SK-N-SH (cell line): ENCODE results near the gene GRIP1. TPM values are rescaled to one million over a fixed set of nuclear protein-coding genes. Genes with fewer than 3 reads are reported as not detected.

Experiments
- CTCF ChIA-PET: fragments of 300-600, 350-600 bp; formaldehyde crosslinking; extraction: SDS; loops from one replicate; lab custom pipeline; 2021; lab: Yijun Ruan, JAX
- POLR2A ChIA-PET: fragments of 350-600 bp; sonication (Branson Sonifier 250); formaldehyde crosslinking; extraction: SDS; loops from one replicate; lab custom pipeline; 2020; ENCODE audit warnings: antibody characterized with exemption, inconsistent platforms; lab: Yijun Ruan, JAX
- DNase-seq: peaks from one replicate; pipeline ENCODE4 v3.0.0; 2012
- H2AFZ ChIP-seq: fragments of 200-600 bp; sonication (generic); 2 replicates; pipeline ENCODE4 v1.8.1; 2016; ENCODE audit warnings: antibody characterized with exemption, mild to moderate bottlenecking, low read depth
- H3F3A ChIP-seq: fragments of 200-600 bp; sonication (generic); replicated peaks from 2 replicates; pipeline ENCODE3; 2016; ENCODE audit warnings: antibody characterized with exemption, mild to moderate bottlenecking; ENCODE audit not compliant: insufficient read depth
- H3K27ac ChIP-seq, 2 experiments: fragments of 200-500 bp in 1 of 2; fragments of 200-600 bp in 1 of 2; sonication (Bioruptor generic) in 1 of 2; sonication (generic), shearing (Covaris generic) in 1 of 2; 2 replicates each; pipeline versions ENCODE4 v1.5.1 to v1.6.1; 2014 to 2016; ENCODE audit warnings: low read depth in 2 of 2, inconsistent platforms in 1 of 2, low read length in 1 of 2, mild to moderate bottlenecking in 1 of 2, mixed read lengths in 1 of 2
- H3K27me3 ChIP-seq: fragments of 200-600 bp; sonication (generic), shearing (Covaris generic); 2 replicates; pipeline ENCODE4 v1.6.1; 2016; ENCODE audit warnings: mixed run types; ENCODE audit not compliant: insufficient read depth
- H3K36me3 ChIP-seq, 2 experiments: fragments of 200-500 bp in 1 of 2; fragments of 200-600 bp in 1 of 2; sonication (Bioruptor generic) in 1 of 2; sonication (generic) in 1 of 2; replicated peaks in 1 of 2; 2 replicates each; pipeline versions ENCODE3 to v1.5.1; 2014 to 2016; ENCODE audit warnings: low read length in 1 of 2, mild to moderate bottlenecking in 1 of 2; ENCODE audit not compliant: insufficient read depth in 2 of 2, control insufficient read depth in 1 of 2
- H3K4me1 ChIP-seq, 2 experiments: fragments of 200-500 bp in 1 of 2; fragments of 200-600 bp in 1 of 2; sonication (Bioruptor generic) in 1 of 2; sonication (generic), shearing (Covaris generic) in 1 of 2; 2 replicates each; pipeline versions ENCODE4 v1.5.1 to v1.6.1; 2014 to 2016; ENCODE audit warnings: low read depth in 1 of 2, low read length in 1 of 2, mixed run types in 1 of 2; ENCODE audit not compliant: insufficient read depth in 2 of 2, control insufficient read depth in 1 of 2
- H3K4me2 ChIP-seq: fragments of 200-600 bp; sonication (generic), shearing (Covaris generic); 2 replicates; pipeline ENCODE4 v1.6.1; 2017; ENCODE audit warnings: mixed run types
- H3K4me3 ChIP-seq, 2 experiments: fragments of 200-500 bp in 1 of 2; fragments of 200-600 bp in 1 of 2; sonication (Bioruptor generic) in 1 of 2; sonication (generic), shearing (Covaris generic) in 1 of 2; 2 replicates each; pipeline versions ENCODE4 v1.5.1 to v1.8.1; 2014 to 2016; ENCODE audit warnings: low read depth in 2 of 2, inconsistent platforms in 1 of 2, low read length in 1 of 2, mild to moderate bottlenecking in 1 of 2, mixed read lengths in 1 of 2, moderate library complexity in 1 of 2
- H3K79me2 ChIP-seq: fragments of 200-600 bp; sonication (generic); 2 replicates; pipeline ENCODE4 v1.8.1; 2017; ENCODE audit warnings: mild to moderate bottlenecking; ENCODE audit not compliant: insufficient read depth
- H3K9ac ChIP-seq: fragments of 200-600 bp; sonication (generic); 2 replicates; pipeline ENCODE4 v1.6.1; 2017; ENCODE audit warnings: mixed run types
- H3K9me2 ChIP-seq: fragments of 200-600 bp; sonication (generic); 2 replicates; pipeline ENCODE4 v1.6.1; 2017; ENCODE audit warnings: mixed run types
- H3K9me3 ChIP-seq: fragments of 200-600 bp; sonication (generic); 2 replicates; pipeline ENCODE4 v1.6.1; 2017; ENCODE audit warnings: mixed run types, mild to moderate bottlenecking, moderate library complexity
- H4K20me1 ChIP-seq: fragments of 200-600 bp; sonication (generic); 2 replicates; pipeline ENCODE4 v1.6.1; 2017; ENCODE audit warnings: mild to moderate bottlenecking, mixed run types; ENCODE audit not compliant: insufficient read depth
- CHD2 ChIP-seq: fragments of 150-350 bp; IDR thresholded peaks from 2 replicates; pipeline ENCODE4 v1.6.1; 2018; ENCODE audit warnings: low read length; ENCODE audit not compliant: partially characterized antibody
- EZH2phosphoT487 ChIP-seq: fragments of 200-600 bp; sonication (generic); IDR thresholded peaks from 2 replicates; pipeline ENCODE4 v1.6.1; 2017; ENCODE audit warnings: low read depth, mixed run types, mild to moderate bottlenecking, antibody characterized with exemption, moderate library complexity, borderline replicate concordance
- FOSL2 ChIP-seq: IDR thresholded peaks from 2 replicates; pipeline ENCODE4 v1.4.0; 2012; ENCODE audit warnings: low read depth, mild to moderate bottlenecking, moderate library complexity, borderline replicate concordance
- FOXM1 ChIP-seq: IDR thresholded peaks from 2 replicates; pipeline ENCODE4 v1.4.0; 2012; ENCODE audit warnings: low read depth, mild to moderate bottlenecking
- MEF2A ChIP-seq: IDR thresholded peaks from 2 replicates; pipeline ENCODE4 v1.4.0; 2012; ENCODE audit warnings: low read depth, borderline replicate concordance
- PBX3 ChIP-seq: IDR thresholded peaks from 2 replicates; pipeline ENCODE4; 2012
- POLR2AphosphoS5 ChIP-seq: IDR thresholded peaks from 2 replicates; pipeline ENCODE4 v1.6.1; 2012; ENCODE audit warnings: low read depth, low read length
- RAD21 ChIP-seq: IDR thresholded peaks from 2 replicates; pipeline ENCODE4 v1.6.1; 2012; ENCODE audit warnings: mild to moderate bottlenecking, low read length
- RFX5 ChIP-seq: IDR thresholded peaks from 2 replicates; pipeline ENCODE4 v1.6.1; 2012; ENCODE audit warnings: mild to moderate bottlenecking, improper control_type of control experiment, low read length
- RXRA ChIP-seq: IDR thresholded peaks from 2 replicates; pipeline ENCODE4 v1.4.0; 2012; ENCODE audit warnings: low read depth, mild to moderate bottlenecking, borderline replicate concordance
- TAF1 ChIP-seq: IDR thresholded peaks from 2 replicates; pipeline ENCODE4 v1.6.1; 2012; ENCODE audit warnings: low read depth, mild to moderate bottlenecking, low read length, moderate library complexity, borderline replicate concordance
- WGBS: methylation state at CpG from one replicate; pipeline ENCODE4 v1.1.6; 2017; ENCODE audit warnings: low lambda C conversion rate; 5-methylcytosine and 5-hydroxymethylcytosine counted together
- polyA plus RNA-seq, 3 experiments: library from polyadenylated mRNA; depleted of rRNA; stranded (reverse); fragments of >200 nt; gene quantifications; 2 replicates each; pipeline ENCODE4 v1.2.3, GENCODE V29; 2012
- TF ChIP-seq, protein P1 (sequence below): IDR thresholded peaks from 2 replicates; pipeline ENCODE4 v1.4.0; 2012; ENCODE audit warnings: low read depth, borderline replicate concordance
- TF ChIP-seq, protein P2 (sequence below): IDR thresholded peaks from 2 replicates; pipeline ENCODE4 v1.6.1; 2012; ENCODE audit warnings: mild to moderate bottlenecking, low read depth, low read length, moderate library complexity

The GRIP1 gene
- polyA plus RNA-seq, 1 of the 3 experiments (the other 2 are of a cell fraction) = 0.07 TPM

DNA sequence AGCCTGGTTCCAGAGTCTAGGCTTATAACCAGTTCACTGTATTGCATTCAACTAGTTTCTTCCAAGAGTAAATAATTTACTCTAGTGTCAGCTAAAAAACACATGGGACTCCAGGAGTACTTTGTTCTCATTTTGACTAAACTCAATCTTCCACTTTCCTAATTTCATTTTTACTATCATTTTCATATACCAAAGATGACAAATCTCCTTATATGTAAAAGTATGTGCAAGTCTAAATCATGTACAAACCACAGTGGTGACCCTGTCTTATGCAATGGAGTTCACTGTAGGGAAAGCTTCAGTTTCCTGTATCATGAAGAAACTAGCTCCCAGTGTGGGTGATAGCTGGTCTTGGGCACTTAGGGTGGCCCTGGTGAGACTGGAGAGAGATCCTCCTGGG lies 225.0 kb downstream of the GRIP1 start:
- H4K20me1 ChIP-seq = no peaks in the 10 kb centered on the region
- POLR2A ChIA-PET = no interaction called here
- H3K27ac ChIP-seq = no peak overlapping the region
- DNase-seq = no peak
- peaks cover 5% of the 10 kb centered on the region; the same call in 1 of the 2 replicates for H3K27me3 ChIP-seq
- H3K9ac ChIP-seq = no peak overlapping the region
- CTCF ChIA-PET = no interaction called here
- no peaks in the 10 kb centered on the region for H3K9me2 ChIP-seq
- H3K79me2 ChIP-seq = no peaks in the 10 kb centered on the region
- H2AFZ ChIP-seq = no peak overlapping the region
- no peak overlapping the region for H3K4me2 ChIP-seq
- H3K36me3 ChIP-seq = no peaks in the 10 kb centered on the region
- H3K9me3 ChIP-seq = no peaks in the 10 kb centered on the region
- TF ChIP-seq FOSL2 (no peak), RFX5 (no peak), CHD2 (no peak), TAF1 (no peak)
- TF ChIP-seq, all 33 proteins: peak for 0
- no peaks in the 10 kb centered on the region for H3F3A ChIP-seq
- no peak overlapping the region for H3K4me3 ChIP-seq
- no peaks in the 10 kb centered on the region for H3K4me1 ChIP-seq

- no peak for DNase-seq
- no peaks in the 10 kb centered on the region for H3K4me1 ChIP-seq
- H3K9me3 ChIP-seq = no peaks in the 10 kb centered on the region
- H3K27me3 ChIP-seq = peaks cover 5% of the 10 kb centered on the region; the same call in 1 of the 2 replicates
- H3K4me3 ChIP-seq = no peak overlapping the region
- no peak overlapping the region for H2AFZ ChIP-seq
- 39% methylated on average over 4 of the region's 4 CpGs for WGBS
- H4K20me1 ChIP-seq = no peaks in the 10 kb centered on the region
- CTCF ChIA-PET = no interaction called here
- no peaks in the 10 kb centered on the region for H3K79me2 ChIP-seq
- no peak overlapping the region for H3K27ac ChIP-seq
- POLR2A ChIA-PET = no interaction called here
- H3F3A ChIP-seq = no peaks in the 10 kb centered on the region
- H3K9me2 ChIP-seq = no peaks in the 10 kb centered on the region
- TF ChIP-seq RAD21 = no peak
- TF ChIP-seq, protein P1, sequence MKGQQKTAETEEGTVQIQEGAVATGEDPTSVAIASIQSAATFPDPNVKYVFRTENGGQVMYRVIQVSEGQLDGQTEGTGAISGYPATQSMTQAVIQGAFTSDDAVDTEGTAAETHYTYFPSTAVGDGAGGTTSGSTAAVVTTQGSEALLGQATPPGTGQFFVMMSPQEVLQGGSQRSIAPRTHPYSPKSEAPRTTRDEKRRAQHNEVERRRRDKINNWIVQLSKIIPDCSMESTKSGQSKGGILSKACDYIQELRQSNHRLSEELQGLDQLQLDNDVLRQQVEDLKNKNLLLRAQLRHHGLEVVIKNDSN = no peak
- no peak for TF ChIP-seq MEF2A
- no peak for TF ChIP-seq RXRA
- TF ChIP-seq CHD2 = no peak
- no peak for TF ChIP-seq FOXM1
- no peak for TF ChIP-seq RFX5
- no peak for TF ChIP-seq EZH2phosphoT487
- no peak for TF ChIP-seq PBX3
- no peak for TF ChIP-seq POLR2AphosphoS5
- no peak for TF ChIP-seq TAF1
- TF ChIP-seq, protein P2, sequence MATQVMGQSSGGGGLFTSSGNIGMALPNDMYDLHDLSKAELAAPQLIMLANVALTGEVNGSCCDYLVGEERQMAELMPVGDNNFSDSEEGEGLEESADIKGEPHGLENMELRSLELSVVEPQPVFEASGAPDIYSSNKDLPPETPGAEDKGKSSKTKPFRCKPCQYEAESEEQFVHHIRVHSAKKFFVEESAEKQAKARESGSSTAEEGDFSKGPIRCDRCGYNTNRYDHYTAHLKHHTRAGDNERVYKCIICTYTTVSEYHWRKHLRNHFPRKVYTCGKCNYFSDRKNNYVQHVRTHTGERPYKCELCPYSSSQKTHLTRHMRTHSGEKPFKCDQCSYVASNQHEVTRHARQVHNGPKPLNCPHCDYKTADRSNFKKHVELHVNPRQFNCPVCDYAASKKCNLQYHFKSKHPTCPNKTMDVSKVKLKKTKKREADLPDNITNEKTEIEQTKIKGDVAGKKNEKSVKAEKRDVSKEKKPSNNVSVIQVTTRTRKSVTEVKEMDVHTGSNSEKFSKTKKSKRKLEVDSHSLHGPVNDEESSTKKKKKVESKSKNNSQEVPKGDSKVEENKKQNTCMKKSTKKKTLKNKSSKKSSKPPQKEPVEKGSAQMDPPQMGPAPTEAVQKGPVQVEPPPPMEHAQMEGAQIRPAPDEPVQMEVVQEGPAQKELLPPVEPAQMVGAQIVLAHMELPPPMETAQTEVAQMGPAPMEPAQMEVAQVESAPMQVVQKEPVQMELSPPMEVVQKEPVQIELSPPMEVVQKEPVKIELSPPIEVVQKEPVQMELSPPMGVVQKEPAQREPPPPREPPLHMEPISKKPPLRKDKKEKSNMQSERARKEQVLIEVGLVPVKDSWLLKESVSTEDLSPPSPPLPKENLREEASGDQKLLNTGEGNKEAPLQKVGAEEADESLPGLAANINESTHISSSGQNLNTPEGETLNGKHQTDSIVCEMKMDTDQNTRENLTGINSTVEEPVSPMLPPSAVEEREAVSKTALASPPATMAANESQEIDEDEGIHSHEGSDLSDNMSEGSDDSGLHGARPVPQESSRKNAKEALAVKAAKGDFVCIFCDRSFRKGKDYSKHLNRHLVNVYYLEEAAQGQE = no peak
- H3K4me2 ChIP-seq = no peak overlapping the region
- H3K36me3 ChIP-seq = no peaks in the 10 kb centered on the region
- H3K9ac ChIP-seq = no peak overlapping the region
These were observed 225.8 kb downstream of the GRIP1 start for GRCh38 chr12:66453120-66453519.
